HL-60 (cell line): ENCODE data around the gene SORCS2.

Experiments
- DNase-seq, 2 experiments: peaks; one replicate each; pipeline ENCODE4 v3.0.0-alpha.2; 2010 to 2020; ENCODE audit warnings: low read depth in 1 of 2, low spot score in 1 of 2
- H3K27ac ChIP-seq: fragments of 250-450 bp; sonication (Bioruptor Pico); replicated peaks from 2 replicates; pipeline ENCODE4 v1.5.1; 2020; ENCODE audit warnings: mild to moderate bottlenecking, moderate library complexity
- H3K27me3 ChIP-seq: fragments of 250-450 bp; sonication (Bioruptor Pico); 2 replicates; pipeline ENCODE4 v1.5.1; 2021; ENCODE audit warnings: mild to moderate bottlenecking, moderate library complexity; ENCODE audit not compliant: insufficient read depth, poor library complexity, severe bottlenecking
- H3K4me3 ChIP-seq: replicated peaks from 2 replicates; pipeline ENCODE4 v1.5.1; 2011; ENCODE audit warnings: mild to moderate bottlenecking, control low read depth, low read length; ENCODE audit not compliant: insufficient read depth
- CTCF ChIP-seq: IDR thresholded peaks from one replicate; pipeline ENCODE4 v1.5.1; 2011; ENCODE audit warnings: low read length, control low read depth, inconsistent platforms; ENCODE audit not compliant: insufficient read depth
- GABPA ChIP-seq: IDR thresholded peaks from 2 replicates; pipeline ENCODE4 v1.6.1; 2012; ENCODE audit warnings: low read depth
- POLR2AphosphoS5 ChIP-seq: IDR thresholded peaks from 2 replicates; pipeline ENCODE4 v1.6.1; 2012; ENCODE audit warnings: low read depth
- REST ChIP-seq: IDR thresholded peaks from 2 replicates; pipeline ENCODE4 v1.6.1; 2012; ENCODE audit warnings: low read depth; ENCODE audit not compliant: insufficient replicate concordance
- SPI1 ChIP-seq: IDR thresholded peaks from 2 replicates; pipeline ENCODE4 v1.6.1; 2012; ENCODE audit warnings: low read depth, mild to moderate bottlenecking, borderline replicate concordance

Gene SORCS2

GRCh38 chr4:7417639-7418038 lies 225.3 kb downstream of the SORCS2 start:
- Histone ChIP-seq H3K27ac (no peak overlapping the region), H3K27me3 (no peaks in the 10 kb centered on the region), H3K4me3 (no peak overlapping the region)
- DNase-seq = no peak
- no peak for TF ChIP-seq GABPA
- no peak for TF ChIP-seq SPI1
- TF ChIP-seq REST = no peak

GRCh38 chr4:7418131-7418943 lies 226.0 kb downstream of the SORCS2 start:
- no peaks in the 10 kb centered on the region for H3K27me3 ChIP-seq
- TF ChIP-seq GABPA (no peak), SPI1 (no peak), POLR2AphosphoS5 (no peak), REST (no peak), CTCF (no peak)
- no peak for DNase-seq
- H3K4me3 ChIP-seq = no peak overlapping the region
- H3K27ac ChIP-seq = no peak overlapping the region

- Histone ChIP-seq H3K27me3 (no peaks in the 10 kb centered on the region), H3K27ac (no peak overlapping the region), H3K4me3 (no peak overlapping the region)
- no peak for DNase-seq
- TF ChIP-seq CTCF = no peak
- no peak for TF ChIP-seq SPI1
- no peak for TF ChIP-seq GABPA
- no peak for TF ChIP-seq REST
- no peak for TF ChIP-seq POLR2AphosphoS5
Observed at GRCh38 chr4:7419961-7420660, 227.8 kb downstream of the SORCS2 start.
